HepG2 (cell line): ENCODE results near the gene MRPS34.

Experiments used
- ATF7 ChIP-seq, 2 experiments: fragments of 450-650 bp in 1 of 2; sonication (generic) in 1 of 2; formaldehyde crosslinking in 1 of 2; IDR thresholded peaks; 2 replicates each; pipeline versions ENCODE4 v1.4.0 to v1.6.1; 2016 to 2020; ENCODE audit warnings: antibody characterized with exemption in 1 of 2, mild to moderate bottlenecking in 1 of 2, missing genetic modification reagents in 1 of 2
- DNMT1 ChIP-seq: sonication (generic); formaldehyde crosslinking; IDR thresholded peaks from 2 replicates; pipeline ENCODE4 v1.5.1; 2020; ENCODE audit warnings: mild to moderate bottlenecking, missing genetic modification reagents
- KLF6 ChIP-seq: IDR thresholded peaks from 2 replicates; pipeline ENCODE4 v1.8.0; 2016; ENCODE audit warnings: missing biosample characterization, missing genetic modification reagents
- MLX ChIP-seq: IDR thresholded peaks from 2 replicates; pipeline ENCODE4 v1.6.1; 2016
- POLR2A ChIP-seq, 2 experiments: IDR thresholded peaks; 2 replicates each; pipeline ENCODE4 v1.6.1; 2011; ENCODE audit warnings: low read depth in 2 of 2, low read length in 2 of 2, mild to moderate bottlenecking in 1 of 2, moderate library complexity in 1 of 2; ENCODE audit not compliant: insufficient read depth in 1 of 2
- RXRA ChIP-seq: sonication (generic); formaldehyde crosslinking; IDR thresholded peaks from 2 replicates; pipeline ENCODE4 v1.5.1; 2020; ENCODE audit warnings: missing genetic modification reagents
- ZNF816 ChIP-seq: sonication (generic); formaldehyde crosslinking; IDR thresholded peaks from 2 replicates; pipeline ENCODE4 v1.8.0; 2022; ENCODE audit warnings: missing genetic modification reagents, mild to moderate bottlenecking, borderline replicate concordance
- ZNF878 ChIP-seq: sonication (generic); formaldehyde crosslinking; IDR thresholded peaks from 2 replicates; pipeline ENCODE4 v1.8.1; 2023; ENCODE audit warnings: mild to moderate bottlenecking, missing genetic modification reagents, moderate library complexity
- TF ChIP-seq, protein P1 (sequence below): sonication (generic); formaldehyde crosslinking; IDR thresholded peaks from 2 replicates; pipeline ENCODE4 v1.9.0; 2021; ENCODE audit warnings: missing genetic modification reagents, mild to moderate bottlenecking, borderline replicate concordance

- no peak for TF ChIP-seq RXRA
- TF ChIP-seq POLR2A (IDR thresholded peaks at IDR 0.05; ENCODE audit: insufficient read depth in 1 of 2, low read depth in 2 of 2, low read length in 2 of 2), result no peak
- TF ChIP-seq ZNF816, result no peak
- no peak for TF ChIP-seq DNMT1
- TF ChIP-seq ATF7 (IDR thresholded peaks at IDR 0.05), result no peak
- no peak for TF ChIP-seq ATF7 (CRISPR knock-in tag; IDR thresholded peaks at IDR 0.05)
- no peak for TF ChIP-seq MLX
- TF ChIP-seq KLF6 (CRISPR knock-in tag), result no peak
- TF ChIP-seq, protein P1, sequence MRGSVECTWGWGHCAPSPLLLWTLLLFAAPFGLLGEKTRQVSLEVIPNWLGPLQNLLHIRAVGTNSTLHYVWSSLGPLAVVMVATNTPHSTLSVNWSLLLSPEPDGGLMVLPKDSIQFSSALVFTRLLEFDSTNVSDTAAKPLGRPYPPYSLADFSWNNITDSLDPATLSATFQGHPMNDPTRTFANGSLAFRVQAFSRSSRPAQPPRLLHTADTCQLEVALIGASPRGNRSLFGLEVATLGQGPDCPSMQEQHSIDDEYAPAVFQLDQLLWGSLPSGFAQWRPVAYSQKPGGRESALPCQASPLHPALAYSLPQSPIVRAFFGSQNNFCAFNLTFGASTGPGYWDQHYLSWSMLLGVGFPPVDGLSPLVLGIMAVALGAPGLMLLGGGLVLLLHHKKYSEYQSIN, result no peak
- no peak for TF ChIP-seq ZNF878 (CRISPR knock-in tag)
Measured at GRCh38 chr16:1792836-1793577, 20.1 kb upstream of the MRPS34 start.
